Endodermal cell (in vitro differentiated cells): Measurements from ENCODE around the gene VIL1. TPM values are rescaled to one million over a fixed set of nuclear protein-coding genes. Genes with fewer than 3 reads are reported as not detected.

Experiments used
- DNase-seq: peaks from one replicate; pipeline ENCODE4 v3.0.0-alpha.2; 2017
- H3K27ac ChIP-seq: 2 replicates; pipeline ENCODE4 v1.5.1; 2013; ENCODE audit warnings: mild to moderate bottlenecking, low read depth, low read length, moderate library complexity
- H3K27me3 ChIP-seq: 2 replicates; pipeline ENCODE4 v1.6.1; 2013; ENCODE audit warnings: mild to moderate bottlenecking, low read length, moderate library complexity; ENCODE audit not compliant: insufficient read depth, control insufficient read depth, poor library complexity, severe bottlenecking
- H3K36me3 ChIP-seq: 2 replicates; pipeline ENCODE4 v1.7.0; 2013; ENCODE audit warnings: mild to moderate bottlenecking, low read length, moderate library complexity; ENCODE audit not compliant: control insufficient read depth, insufficient read depth
- H3K4me1 ChIP-seq: one replicate; pipeline ENCODE4 v1.7.0; 2013; ENCODE audit warnings: low read length; ENCODE audit not compliant: control insufficient read depth, insufficient read depth
- H3K4me3 ChIP-seq: 2 replicates; pipeline ENCODE4 v1.5.1; 2013; ENCODE audit warnings: mild to moderate bottlenecking, low read length, moderate library complexity
- H3K9ac ChIP-seq: 2 replicates; pipeline ENCODE4 v1.6.1; 2013; ENCODE audit warnings: mild to moderate bottlenecking, low read length, moderate library complexity; ENCODE audit not compliant: poor library complexity, severe bottlenecking; ENCODE audit errors: extremely low read depth
- H3K9me3 ChIP-seq: 2 replicates; pipeline ENCODE4 v1.6.1; 2013; ENCODE audit warnings: mild to moderate bottlenecking, low read length, moderate library complexity; ENCODE audit not compliant: control insufficient read depth
- H3K27ac Mint-ChIP-seq: 2 replicates; pipeline ENCODE4 v1.8.0; 2020; ENCODE audit warnings: mixed read lengths
- H3K27me3 Mint-ChIP-seq: 2 replicates; pipeline ENCODE4 v1.8.0; 2021; ENCODE audit warnings: mild to moderate bottlenecking, mixed read lengths; ENCODE audit not compliant: insufficient read depth
- H3K36me3 Mint-ChIP-seq: 2 replicates; pipeline ENCODE4 v1.8.0; 2020; ENCODE audit warnings: low read depth, mixed read lengths
- H3K4me1 Mint-ChIP-seq: 2 replicates; pipeline ENCODE4 v1.8.0; 2020; ENCODE audit warnings: mixed read lengths
- H3K4me3 Mint-ChIP-seq: 2 replicates; pipeline ENCODE4 v1.8.0; 2020; ENCODE audit warnings: mild to moderate bottlenecking, moderate library complexity, mixed read lengths
- H3K9me3 Mint-ChIP-seq: 2 replicates; pipeline ENCODE4 v1.8.0; 2020; ENCODE audit warnings: mild to moderate bottlenecking, mixed read lengths
- WGBS, 2 experiments: methylation state at CpG; one replicate each; pipeline versions ENCODE4 v1.1.5 to v1.1.7; 2013; ENCODE audit warnings: missing lambda C conversion rate in 2 of 2, mixed read lengths in 1 of 2; ENCODE audit not compliant: insufficient coverage in 1 of 2, insufficient read length in 1 of 2; 5-methylcytosine and 5-hydroxymethylcytosine counted together
- total RNA-seq, 2 donors: library from RNA; stranded (reverse); fragmentation: NEBNext Ultra II Directional in 1 of 2; extraction: Animal tissue kit (Norgen Biotek cat#: 25700) in 1 of 2; gene quantifications; 2 replicates in 1 of 2; 3 replicates in 1 of 2; pipeline ENCODE4 v1.2.1, GENCODE V29; 2021
- TF ChIP-seq, protein P1 (sequence below): fragments of 200-600 bp; sonication (generic); conservative IDR thresholded peaks from 2 replicates; pipeline ENCODE4 v1.5.0; 2021; ENCODE audit warnings: antibody characterized with exemption, mild to moderate bottlenecking

Gene VIL1
- total RNA-seq, 2 donors from 2014 or later = 70.2 to 83.1 TPM

DNA sequence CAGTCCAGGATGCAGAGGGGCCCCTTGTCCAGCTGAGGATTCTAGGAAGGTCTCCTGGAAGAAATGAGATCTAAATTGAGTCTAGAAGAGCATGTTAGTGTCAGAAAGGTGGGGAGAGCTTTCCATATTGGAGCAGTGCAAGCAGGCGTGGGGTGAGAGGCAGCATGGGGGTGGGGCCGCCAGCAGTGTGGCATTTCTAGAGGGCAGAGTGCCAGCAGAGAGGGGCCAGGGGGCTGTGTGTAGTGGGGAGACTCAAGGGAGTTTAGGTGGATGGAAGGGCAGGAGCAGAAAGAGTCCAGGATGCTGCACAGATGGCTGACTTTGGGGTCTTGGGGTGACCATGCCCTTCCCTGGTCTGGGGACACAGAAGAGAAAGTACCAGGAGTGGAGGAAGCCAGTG is 2.1 kb downstream of the VIL1 start:
- H3K36me3 ChIP-seq = no peaks in the 10 kb centered on the region
- peaks cover 11% of the 10 kb centered on the region for H3K36me3 Mint-ChIP-seq
- TF ChIP-seq, protein P1, sequence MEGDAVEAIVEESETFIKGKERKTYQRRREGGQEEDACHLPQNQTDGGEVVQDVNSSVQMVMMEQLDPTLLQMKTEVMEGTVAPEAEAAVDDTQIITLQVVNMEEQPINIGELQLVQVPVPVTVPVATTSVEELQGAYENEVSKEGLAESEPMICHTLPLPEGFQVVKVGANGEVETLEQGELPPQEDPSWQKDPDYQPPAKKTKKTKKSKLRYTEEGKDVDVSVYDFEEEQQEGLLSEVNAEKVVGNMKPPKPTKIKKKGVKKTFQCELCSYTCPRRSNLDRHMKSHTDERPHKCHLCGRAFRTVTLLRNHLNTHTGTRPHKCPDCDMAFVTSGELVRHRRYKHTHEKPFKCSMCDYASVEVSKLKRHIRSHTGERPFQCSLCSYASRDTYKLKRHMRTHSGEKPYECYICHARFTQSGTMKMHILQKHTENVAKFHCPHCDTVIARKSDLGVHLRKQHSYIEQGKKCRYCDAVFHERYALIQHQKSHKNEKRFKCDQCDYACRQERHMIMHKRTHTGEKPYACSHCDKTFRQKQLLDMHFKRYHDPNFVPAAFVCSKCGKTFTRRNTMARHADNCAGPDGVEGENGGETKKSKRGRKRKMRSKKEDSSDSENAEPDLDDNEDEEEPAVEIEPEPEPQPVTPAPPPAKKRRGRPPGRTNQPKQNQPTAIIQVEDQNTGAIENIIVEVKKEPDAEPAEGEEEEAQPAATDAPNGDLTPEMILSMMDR = no peak
- no peak overlapping the region for H3K27ac Mint-ChIP-seq
- no peak overlapping the region for H3K4me3 Mint-ChIP-seq
- H3K27ac ChIP-seq = no peak overlapping the region
- no peak overlapping the region for H3K9ac ChIP-seq
- H3K9me3 Mint-ChIP-seq = no peaks in the 10 kb centered on the region
- no peaks in the 10 kb centered on the region for H3K27me3 ChIP-seq
- no peak for DNase-seq
- H3K4me3 ChIP-seq = no peak overlapping the region
- 94 to 100% methylated on average over 1 to 2 of the region's 2 CpGs for WGBS, 2 experiments
- no peaks in the 10 kb centered on the region for H3K27me3 Mint-ChIP-seq
- no peaks in the 10 kb centered on the region for H3K9me3 ChIP-seq
- peaks cover 11% of the 10 kb centered on the region for H3K4me1 Mint-ChIP-seq
- peaks cover 7% of the 10 kb centered on the region for H3K4me1 ChIP-seq

DNA sequence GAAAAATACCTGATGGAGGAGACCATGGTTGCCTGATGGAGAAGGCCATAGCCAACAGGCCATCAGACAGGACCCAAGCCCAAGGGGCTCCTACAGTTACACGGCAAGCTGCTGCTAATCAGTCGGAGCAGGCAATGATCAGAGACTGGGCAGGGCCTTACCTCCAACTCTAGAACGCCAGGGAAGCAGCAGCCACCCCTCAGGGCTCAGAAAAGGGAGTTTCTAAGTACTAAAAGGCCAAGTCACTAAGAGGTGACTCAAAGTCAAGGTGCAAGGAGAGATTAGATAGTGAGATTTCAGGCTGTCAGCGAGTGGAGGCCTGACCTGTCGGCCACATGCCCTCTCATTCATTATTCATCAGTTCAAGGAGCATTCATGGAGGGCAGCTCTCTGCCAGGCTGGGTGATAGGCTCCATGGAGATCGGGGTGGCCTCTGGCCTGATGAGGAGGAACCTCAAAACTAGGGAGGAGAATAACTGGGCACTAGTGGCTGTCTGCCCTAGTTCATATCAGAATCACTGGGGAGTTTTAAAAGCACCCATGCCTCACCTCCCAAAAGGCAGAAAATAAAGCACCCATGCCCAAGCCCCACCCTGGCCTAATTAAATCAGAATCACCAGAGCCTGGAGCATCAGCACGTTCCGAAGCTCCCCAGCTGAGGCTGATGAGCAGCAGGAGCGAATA is 3.6 kb downstream of the VIL1 start:
- no peak for DNase-seq
- H3K4me1 ChIP-seq = peaks cover 7% of the 10 kb centered on the region
- H3K27ac ChIP-seq = no peak overlapping the region
- H3K4me1 Mint-ChIP-seq = peaks cover 11% of the 10 kb centered on the region
- H3K27ac Mint-ChIP-seq = no peak overlapping the region
- H3K4me3 ChIP-seq = no peak overlapping the region
- no peaks in the 10 kb centered on the region for H3K9me3 ChIP-seq
- H3K9ac ChIP-seq = no peak overlapping the region
- TF ChIP-seq, protein P1 = no peak
- H3K4me3 Mint-ChIP-seq = no peak overlapping the region
- H3K27me3 Mint-ChIP-seq = no peaks in the 10 kb centered on the region
- H3K36me3 Mint-ChIP-seq = peaks cover 13% of the 10 kb centered on the region
- H3K36me3 ChIP-seq = peaks cover under 1% of the 10 kb centered on the region
- 88 to 92% methylated on average over 8 to 9 of the region's 9 CpGs for WGBS, 2 experiments
- H3K9me3 Mint-ChIP-seq = no peaks in the 10 kb centered on the region
- H3K27me3 ChIP-seq = no peaks in the 10 kb centered on the region

DNA sequence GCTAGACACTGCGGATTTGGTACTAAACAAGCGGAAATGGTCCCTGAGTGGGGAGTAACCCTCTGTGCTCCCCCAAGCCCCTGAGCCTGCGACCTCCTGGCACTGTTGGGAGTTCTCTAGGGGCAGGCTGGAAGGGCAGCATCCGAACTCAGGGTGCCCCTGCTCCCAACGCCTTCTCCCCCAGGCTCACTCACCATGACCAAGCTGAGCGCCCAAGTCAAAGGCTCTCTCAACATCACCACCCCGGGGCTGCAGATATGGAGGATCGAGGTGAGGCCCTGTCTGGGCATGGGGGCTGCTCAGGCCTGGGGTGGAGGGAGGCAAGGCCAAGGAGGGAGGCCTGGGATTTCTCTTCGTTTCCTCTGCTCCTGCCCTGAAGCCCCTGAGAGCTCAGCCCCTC is 4.7 kb downstream of the VIL1 start:
- Mint-ChIP-seq H3K27me3 (no peaks in the 10 kb centered on the region), H3K4me1 (peaks cover 11% of the 10 kb centered on the region), H3K9me3 (no peaks in the 10 kb centered on the region), H3K4me3 (no peak overlapping the region), H3K36me3 (peaks cover 20% of the 10 kb centered on the region), H3K27ac (no peak overlapping the region)
- Histone ChIP-seq H3K27me3 (no peaks in the 10 kb centered on the region), H3K9me3 (no peaks in the 10 kb centered on the region), H3K4me3 (no peak overlapping the region), H3K27ac (no peak overlapping the region), H3K9ac (no peak overlapping the region), H3K4me1 (peaks cover 7% of the 10 kb centered on the region), H3K36me3 (peaks cover 4% of the 10 kb centered on the region)
- TF ChIP-seq, protein P1 = no peak
- DNase-seq = no peak
- 91 to 97% methylated on average over 5 to 9 of the region's 9 CpGs for WGBS, 2 experiments
